GM12875 (cell line): ENCODE results near the gene VKORC1L1.
"Not testable (repeated sequence)": the region's sequence is repeated elsewhere in the genome, so short reads cannot be mapped to it uniquely, and the experiment has no call there.

Experiments
- H3K4me3 ChIP-seq: one replicate; pipeline ENCODE4 v1.5.1; 2011; ENCODE audit warnings: low read depth, low read length, control low read depth
- CTCF ChIP-seq: IDR thresholded peaks from 2 replicates; pipeline ENCODE4 v1.5.1; 2011; ENCODE audit warnings: low read depth, mild to moderate bottlenecking, control low read depth, inconsistent platforms, low read length, moderate library complexity, borderline replicate concordance; ENCODE audit not compliant: insufficient read depth

Gene VKORC1L1

GRCh38 chr7:65978891-65979582 lies 106.2 kb downstream of the VKORC1L1 start:
- no peak overlapping the region for H3K4me3 ChIP-seq
- no peak for TF ChIP-seq CTCF

GRCh38 chr7:65979583-65980477 lies 107.0 kb downstream of the VKORC1L1 start:
- no peak for TF ChIP-seq CTCF
- no peak overlapping the region for H3K4me3 ChIP-seq

GRCh38 chr7:65980478-65981250 lies 107.8 kb downstream of the VKORC1L1 start:
- TF ChIP-seq CTCF = no peak
- peak overlapping the region; percentile 95 for H3K4me3 ChIP-seq

GRCh38 chr7:65981965-65982792 lies 109.3 kb downstream of the VKORC1L1 start, which contains the start of gene GUSB:
GUSB (minus strand) TSS chr7:65982213; CDS start chr7:65982183, 30 bp downstream.
- TF ChIP-seq CTCF = no peak
- H3K4me3 ChIP-seq = peak within 1 kb of the TSS; percentile 95

GRCh38 chr7:65983965-65984658 lies 111.2 kb downstream of the VKORC1L1 start:
- no peak overlapping the region for H3K4me3 ChIP-seq
- no peak for TF ChIP-seq CTCF

GRCh38 chr7:65988084-65988483 lies 115.2 kb downstream of the VKORC1L1 start:
- no peak overlapping the region for H3K4me3 ChIP-seq
- TF ChIP-seq CTCF = no peak

- H3K4me3 ChIP-seq = not testable (repeated sequence)
These were observed 115.6 kb downstream of the VKORC1L1 start for GRCh38 chr7:65988503-65988902.
